ENCODE data around the gene SREBF1.

- TF ChIP-seq EZH2 (IDR thresholded peaks at IDR 0.05; ENCODE audit: insufficient read depth, poor library complexity, severe bottlenecking) (no peak), EZH2phosphoT487 (IDR thresholded peaks at IDR 0.05; ENCODE audit: insufficient read depth, low read depth) (no peak)
Observed at GRCh38 chr17:17824119-17824782, 12.5 kb downstream of the SREBF1 start.

Measured in GM23248 (cell line).